Measurements from ENCODE around the gene MYADML2.
A peak's percentile ranks its signal among the peaks of the same experiment; 100 is the strongest.

MYADML2 gene

DNA sequence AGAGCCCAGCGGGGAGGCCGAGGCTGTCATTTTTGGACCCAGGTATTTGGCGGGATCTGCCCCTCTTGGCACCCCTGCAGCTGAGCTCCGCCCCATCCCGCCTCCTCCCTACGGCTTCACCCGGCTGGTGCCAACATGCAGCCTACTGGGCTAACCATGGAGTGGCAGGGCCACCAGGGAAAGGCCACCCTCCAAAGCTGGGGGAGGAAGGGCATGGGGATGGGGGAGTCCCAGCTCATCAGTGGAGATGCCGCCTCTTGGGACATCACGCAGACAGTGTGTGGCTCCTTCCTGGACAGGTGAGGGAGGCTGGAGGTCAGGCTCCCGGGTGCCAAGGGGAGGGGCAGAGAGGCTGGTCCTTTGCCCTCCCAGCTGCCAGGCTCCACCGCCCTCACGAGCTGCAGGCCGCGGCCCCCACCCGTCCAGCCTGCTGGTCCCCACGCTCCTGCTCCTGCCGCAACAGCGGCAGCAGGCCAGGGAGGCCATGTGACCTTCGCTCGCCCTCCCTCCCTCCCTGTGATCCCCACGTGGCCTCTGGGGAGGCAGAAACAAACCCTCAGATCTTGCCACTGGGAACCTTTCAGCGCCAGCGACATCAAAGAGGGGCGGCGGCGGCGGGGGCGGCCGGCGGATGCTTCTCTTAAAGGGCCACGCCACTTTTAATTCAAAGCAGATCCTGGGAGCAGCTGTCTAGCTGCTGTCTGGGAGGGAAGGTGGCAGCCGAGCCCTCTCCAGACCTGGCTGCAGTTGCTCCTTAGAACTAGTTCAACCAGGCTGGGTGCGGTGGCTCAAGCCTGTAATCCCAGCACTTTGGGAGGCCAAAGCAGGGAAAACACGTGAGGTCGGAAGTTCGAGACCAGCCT, 20.7 kb upstream of the MYADML2 start:
- peaks cover 33% of the 10 kb centered on the region for H3K4me1 Mint-ChIP-seq (ENCODE audit: low read depth)
- H3K27me3 Mint-ChIP-seq = peaks cover 37% of the 10 kb centered on the region
- peak overlapping the region; percentile 51 for H3K4me3 Mint-ChIP-seq
- peak overlapping the region; percentile 56 for H3K27ac Mint-ChIP-seq
- intact Hi-C loops (cut with micrococcal nuclease) = loop anchor here (10.0 kb wide), 1 partner anchor 187 kb away; no protein-coding TSS in a partner anchor
- H3K36me3 Mint-ChIP-seq (ENCODE audit: low read depth) = no peaks in the 10 kb centered on the region
- H3K9me3 Mint-ChIP-seq = no peaks in the 10 kb centered on the region

DNA sequence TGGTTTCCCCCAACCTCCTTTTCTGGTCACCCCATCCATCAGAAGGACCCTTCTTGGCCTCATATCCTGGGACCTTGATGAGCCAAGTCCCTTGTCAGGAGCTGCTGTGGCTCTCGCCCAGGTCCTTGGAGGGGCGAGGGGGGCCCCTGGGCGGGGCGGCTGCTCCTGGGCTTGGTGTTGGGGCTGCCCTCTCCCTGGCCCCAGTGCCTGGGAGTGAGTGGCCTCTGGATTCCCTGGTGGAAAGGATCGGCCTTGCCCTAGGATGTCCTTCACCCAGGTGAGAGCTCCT, 20.2 kb upstream of the MYADML2 start:
- Mint-ChIP-seq H3K36me3 (ENCODE audit: low read depth) (no peaks in the 10 kb centered on the region), H3K4me1 (ENCODE audit: low read depth) (peaks cover 33% of the 10 kb centered on the region), H3K9me3 (no peaks in the 10 kb centered on the region), H3K27me3 (peaks cover 43% of the 10 kb centered on the region), H3K27ac (peak overlapping the region; percentile 56), H3K4me3 (no peak overlapping the region)
- intact Hi-C loops (cut with micrococcal nuclease) = loop anchor here (10.0 kb wide), 1 partner anchor 188 kb away; no protein-coding TSS in a partner anchor

DNA sequence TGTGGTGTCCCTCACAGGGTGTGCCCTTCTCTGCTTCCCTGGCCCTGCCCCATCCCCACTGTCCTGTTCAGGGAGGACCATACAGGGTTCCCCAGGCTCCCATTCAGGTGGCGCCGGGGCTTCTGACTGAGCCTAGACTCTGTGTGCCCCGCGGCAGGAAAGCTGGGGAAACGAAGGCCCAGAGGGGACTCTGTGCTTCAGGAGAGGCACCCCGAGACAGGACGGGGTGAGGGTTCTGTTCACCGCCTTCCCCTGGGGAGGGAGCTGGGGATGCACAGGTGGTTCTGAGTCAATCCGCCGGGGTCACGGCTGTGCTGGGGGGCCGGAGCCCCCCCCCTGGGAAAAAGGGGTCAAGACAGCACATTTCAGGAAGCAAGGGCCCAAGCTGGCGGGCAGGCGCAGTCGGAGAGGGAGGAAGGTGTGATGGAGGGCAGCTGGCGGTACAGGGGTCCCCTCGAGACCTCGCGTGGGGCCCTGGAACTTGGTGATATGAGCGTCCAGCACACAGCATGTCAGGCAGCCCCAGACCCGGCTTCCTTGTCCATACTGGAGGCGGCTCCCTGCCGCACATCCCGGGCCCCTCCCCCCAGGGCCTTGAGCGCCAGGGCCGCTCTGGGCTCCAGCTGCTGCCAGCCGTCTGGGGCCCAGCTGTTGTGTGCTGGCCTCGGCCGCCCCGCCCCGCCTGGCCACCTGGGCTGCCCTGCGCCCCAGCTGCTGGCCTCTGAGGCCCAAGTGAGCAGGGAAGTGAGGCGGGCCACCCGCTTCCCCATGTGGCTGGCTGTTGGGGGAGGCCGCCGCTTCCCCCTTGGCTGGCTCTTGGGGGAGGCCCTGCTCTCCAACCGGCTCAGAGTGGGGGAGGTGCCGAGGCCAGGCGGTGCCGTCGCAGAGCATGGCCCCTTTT, 19.6 kb upstream of the MYADML2 start:
- Mint-ChIP-seq H3K4me1 (ENCODE audit: low read depth) (peaks cover 33% of the 10 kb centered on the region), H3K9me3 (no peaks in the 10 kb centered on the region), H3K4me3 (peak overlapping the region; percentile 32), H3K36me3 (ENCODE audit: low read depth) (no peaks in the 10 kb centered on the region), H3K27ac (peak overlapping the region; percentile 56), H3K27me3 (peaks cover 46% of the 10 kb centered on the region)
- intact Hi-C loops (cut with micrococcal nuclease) = loop anchor here (10.0 kb wide), 1 partner anchor 188 kb away; no protein-coding TSS in a partner anchor

DNA sequence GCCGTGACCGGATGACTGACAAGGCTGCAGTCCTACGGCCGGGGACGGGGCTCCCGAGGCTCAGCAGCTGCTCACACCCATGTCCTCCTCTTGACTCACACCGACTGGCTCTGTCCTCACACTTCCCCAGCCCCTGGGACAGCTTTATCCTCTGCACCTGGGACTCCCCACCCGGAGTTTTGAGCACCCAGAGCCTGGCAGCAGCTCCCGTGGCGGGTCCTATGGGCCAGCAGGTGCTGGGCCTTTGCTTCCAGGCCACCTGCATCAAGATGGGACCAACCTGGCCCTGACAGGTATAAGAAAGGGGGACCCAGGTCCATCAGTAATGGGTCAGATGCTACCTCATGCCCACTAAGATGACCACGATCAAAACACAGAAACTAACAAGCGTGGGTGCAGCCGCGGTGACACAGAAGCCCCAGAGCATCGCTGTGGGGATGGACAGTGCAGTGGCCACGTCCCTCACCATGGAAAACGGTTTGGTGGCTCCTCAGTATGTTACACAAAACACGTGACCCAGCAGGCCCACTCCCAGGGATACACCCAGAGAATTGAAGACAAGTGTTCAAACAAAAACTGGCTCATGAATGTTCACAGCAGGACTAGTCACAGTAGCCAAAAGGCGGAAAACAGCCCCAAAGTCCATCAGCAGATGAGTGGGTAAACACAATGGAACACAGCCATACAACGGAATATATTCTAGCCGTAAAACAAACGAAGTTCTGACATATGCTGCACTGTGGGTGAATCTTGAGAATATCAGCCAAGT, 17.2 kb upstream of the MYADML2 start:
- Mint-ChIP-seq H3K27me3 (peaks cover 52% of the 10 kb centered on the region), H3K27ac (no peak overlapping the region), H3K4me3 (no peak overlapping the region), H3K4me1 (ENCODE audit: low read depth) (peaks cover 33% of the 10 kb centered on the region), H3K9me3 (no peaks in the 10 kb centered on the region), H3K36me3 (ENCODE audit: low read depth) (no peaks in the 10 kb centered on the region)
- intact Hi-C loops (cut with micrococcal nuclease) = loop anchor here (10.0 kb wide), 1 partner anchor 191 kb away; no protein-coding TSS in a partner anchor

DNA sequence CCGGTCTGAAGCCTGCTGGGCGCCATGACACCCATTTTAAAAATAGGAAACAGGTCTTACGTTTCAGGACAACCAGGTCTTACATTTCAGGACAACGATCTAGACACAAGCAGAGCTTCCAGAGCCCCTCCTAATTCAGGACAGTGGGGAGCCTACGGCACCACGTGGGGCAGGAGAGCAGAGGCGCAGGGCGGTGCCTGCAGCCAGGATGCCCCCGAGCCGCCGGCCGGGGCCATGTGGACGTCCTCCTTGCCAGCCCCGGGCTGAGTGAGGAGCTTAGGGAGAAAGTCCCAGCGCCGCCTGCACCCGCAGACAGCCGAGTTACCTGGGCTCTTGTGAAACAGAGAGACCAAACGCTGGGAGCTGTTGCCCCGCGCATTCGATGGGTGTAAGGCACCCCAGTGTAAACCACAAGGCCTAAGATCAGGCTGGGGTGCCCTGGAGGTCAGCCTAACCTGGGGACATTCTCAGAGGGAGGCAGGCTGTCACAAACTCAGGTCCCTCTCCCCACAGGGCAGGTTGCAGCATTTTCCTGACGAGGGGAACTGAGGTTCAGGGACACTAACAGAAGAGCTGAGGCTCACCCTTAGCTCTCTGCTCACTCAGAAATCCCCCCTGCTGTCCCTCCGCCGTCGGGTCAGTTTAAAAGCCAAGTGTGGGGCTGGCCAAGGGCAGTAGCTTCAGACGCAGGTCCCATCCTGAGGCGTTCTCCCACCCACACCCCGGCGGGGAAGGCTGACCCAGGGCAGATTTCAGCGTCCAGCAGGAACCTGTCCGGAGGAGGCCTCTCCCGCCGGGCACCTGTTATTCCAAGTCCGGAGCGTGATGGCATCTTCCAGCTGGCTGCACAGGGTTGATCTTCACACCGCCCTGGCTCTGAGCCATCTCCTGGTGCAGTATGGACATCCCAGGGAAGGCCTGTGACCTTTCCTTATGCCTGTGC, 15.7 kb upstream of the MYADML2 start:
- no peaks in the 10 kb centered on the region for H3K36me3 Mint-ChIP-seq (ENCODE audit: low read depth)
- H3K27ac Mint-ChIP-seq = no peak overlapping the region
- no peaks in the 10 kb centered on the region for H3K9me3 Mint-ChIP-seq
- intact Hi-C loops (cut with micrococcal nuclease) = loop anchor here (10.0 kb wide), 1 partner anchor 192 kb away; no protein-coding TSS in a partner anchor
- H3K4me3 Mint-ChIP-seq = no peak overlapping the region
- H3K4me1 Mint-ChIP-seq (ENCODE audit: low read depth) = peaks cover 30% of the 10 kb centered on the region
- H3K27me3 Mint-ChIP-seq = peaks cover 67% of the 10 kb centered on the region

DNA sequence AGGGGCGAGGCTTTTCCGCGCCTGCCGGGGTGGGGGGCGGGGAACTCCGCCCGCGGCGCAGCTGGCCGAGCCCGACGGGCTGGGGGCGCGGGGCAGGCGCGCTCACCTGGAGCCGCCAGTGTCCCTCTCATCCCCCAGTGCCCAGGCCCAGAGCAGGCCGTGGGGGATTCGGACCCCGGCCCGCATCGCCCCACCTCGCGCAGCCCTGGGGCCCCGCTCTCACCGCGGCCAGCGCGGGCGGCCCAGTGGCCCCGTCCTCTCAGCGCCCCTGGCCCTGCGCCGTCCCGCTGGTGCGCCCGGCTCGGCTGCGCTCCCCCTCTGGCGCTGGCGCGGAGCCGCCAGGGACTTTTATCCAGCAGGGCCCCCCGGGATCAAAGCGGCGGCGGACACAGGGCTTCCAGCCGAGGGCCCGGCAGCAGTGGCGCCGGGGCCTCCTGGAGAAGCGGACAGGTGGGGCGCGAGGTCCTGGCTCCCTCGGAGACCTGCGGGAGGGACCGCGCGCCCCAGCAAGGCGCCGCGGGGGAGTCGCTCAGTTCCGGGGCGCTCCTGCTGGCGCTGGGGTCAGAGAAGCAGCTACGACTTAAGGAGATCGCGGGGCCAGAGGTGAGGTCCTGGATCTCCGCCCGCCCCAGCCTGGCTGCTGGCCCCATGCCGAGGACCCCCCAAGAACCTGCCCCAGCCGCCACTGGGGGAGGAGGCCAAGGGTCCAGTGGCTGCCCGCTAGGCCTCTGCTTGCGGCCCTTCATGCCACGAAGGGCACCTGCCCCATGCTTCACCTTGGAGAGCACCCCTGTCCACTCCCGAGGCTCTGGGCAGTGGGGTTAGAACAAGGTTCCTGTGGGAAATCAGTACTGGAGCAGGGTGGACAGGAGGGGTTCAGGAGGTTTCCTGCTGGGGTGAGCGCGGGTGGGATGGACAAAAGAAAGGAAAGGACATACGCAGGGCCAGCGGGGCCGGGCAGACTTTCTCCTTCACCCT, 14.8 kb upstream of the MYADML2 start:
- Mint-ChIP-seq H3K36me3 (ENCODE audit: low read depth) (no peaks in the 10 kb centered on the region), H3K27ac (no peak overlapping the region), H3K9me3 (no peaks in the 10 kb centered on the region), H3K27me3 (peaks cover 73% of the 10 kb centered on the region), H3K4me3 (no peak overlapping the region), H3K4me1 (ENCODE audit: low read depth) (peaks cover 21% of the 10 kb centered on the region)
- intact Hi-C loops (cut with micrococcal nuclease) = loop anchor here (10.0 kb wide), 1 partner anchor 193 kb away; no protein-coding TSS in a partner anchor

DNA sequence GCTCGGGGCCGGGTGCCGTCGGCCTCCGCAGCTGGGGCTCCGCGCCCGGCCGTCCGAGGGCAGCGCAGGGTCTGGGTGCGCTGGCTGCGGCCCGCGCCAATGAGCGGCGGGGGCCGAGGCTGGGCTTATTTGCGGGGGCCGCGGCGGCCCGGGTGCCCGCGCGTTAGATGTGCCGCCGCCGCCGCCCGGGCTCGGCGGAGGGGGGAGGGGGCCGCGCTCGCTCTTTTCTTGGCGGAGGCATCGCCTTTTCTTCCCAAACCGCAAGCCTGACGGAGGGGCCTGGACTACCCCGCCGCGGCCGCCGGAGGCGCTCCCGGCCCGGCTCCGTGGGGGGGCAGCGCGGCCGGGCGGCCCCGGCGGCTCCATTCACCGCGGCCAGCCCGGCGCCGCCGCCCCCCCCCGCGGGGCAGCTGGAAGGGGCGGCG, 14.1 kb upstream of the MYADML2 start, which contains the start of gene NOTUM:
NOTUM (minus strand) TSS at position 101 of the 425 bp plus-strand sequence. CDS start 278 bp downstream, outside the sequence.
- H3K4me1 Mint-ChIP-seq (ENCODE audit: low read depth) = peaks cover 14% of the 10 kb centered on the region
- H3K4me3 Mint-ChIP-seq = peak within 1 kb of the TSS; percentile 23

DNA sequence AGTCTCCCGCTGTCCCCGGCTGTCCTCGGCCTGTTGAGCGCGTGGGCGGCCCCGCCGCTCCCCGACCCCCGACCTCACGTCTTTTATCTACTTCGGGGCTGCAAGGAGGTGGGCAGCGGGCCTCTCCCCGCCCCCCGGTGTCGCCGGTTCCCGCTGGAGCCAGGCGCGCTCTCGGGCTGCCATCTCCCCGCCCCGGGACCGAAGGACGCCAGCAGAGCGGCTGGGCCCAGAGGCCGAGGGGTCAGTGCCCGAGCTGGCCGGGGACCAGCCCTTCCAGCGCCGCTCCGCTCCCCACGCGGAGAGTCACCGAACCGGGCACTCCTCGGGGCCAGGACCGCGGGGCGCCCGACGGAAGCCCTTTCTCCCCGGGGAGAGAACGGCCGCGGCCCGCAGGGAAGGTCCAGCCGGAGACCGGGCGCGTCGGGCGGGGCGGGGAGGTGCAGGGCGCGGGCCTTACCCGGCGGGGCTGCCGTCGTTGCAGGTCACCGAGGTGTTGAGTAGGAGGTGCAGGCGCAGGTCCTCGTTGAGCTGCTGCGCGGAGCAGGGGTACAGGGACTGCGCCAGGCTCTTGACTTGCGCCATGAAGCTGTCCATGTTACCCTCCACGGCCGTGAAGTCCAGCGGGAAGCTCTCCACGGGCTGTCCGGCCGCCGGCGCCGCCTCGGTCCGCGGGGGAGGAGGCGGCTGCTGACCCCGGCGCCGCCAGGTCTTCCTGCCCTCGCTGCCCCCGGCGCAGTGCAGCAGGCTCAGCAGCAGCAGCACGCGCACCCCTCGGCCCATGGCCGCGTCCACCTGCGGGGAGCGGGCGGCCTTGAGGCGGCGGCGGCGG, 13.3 kb upstream of the MYADML2 start:
- Mint-ChIP-seq H3K4me3 (peak overlapping the region; percentile 23), H3K4me1 (ENCODE audit: low read depth) (peaks cover 8% of the 10 kb centered on the region), H3K9me3 (no peaks in the 10 kb centered on the region), H3K27me3 (peaks cover 63% of the 10 kb centered on the region), H3K36me3 (ENCODE audit: low read depth) (no peaks in the 10 kb centered on the region), H3K27ac (no peak overlapping the region)
- intact Hi-C loops (cut with micrococcal nuclease) = loop anchor here (10.0 kb wide), 1 partner anchor 194 kb away; no protein-coding TSS in a partner anchor

More for the DNA sequence above, 14.1 kb upstream of the MYADML2 start, which contains the start of gene NOTUM:
- intact Hi-C loops (cut with micrococcal nuclease) = loop anchor here (10.0 kb wide), 1 partner anchor 194 kb away; no protein-coding TSS in a partner anchor
- Mint-ChIP-seq H3K36me3 (ENCODE audit: low read depth) (no peaks in the 10 kb centered on the region), H3K9me3 (no peaks in the 10 kb centered on the region), H3K27me3 (peaks cover 68% of the 10 kb centered on the region), H3K27ac (no peak within 1 kb of the TSS)

DNA sequence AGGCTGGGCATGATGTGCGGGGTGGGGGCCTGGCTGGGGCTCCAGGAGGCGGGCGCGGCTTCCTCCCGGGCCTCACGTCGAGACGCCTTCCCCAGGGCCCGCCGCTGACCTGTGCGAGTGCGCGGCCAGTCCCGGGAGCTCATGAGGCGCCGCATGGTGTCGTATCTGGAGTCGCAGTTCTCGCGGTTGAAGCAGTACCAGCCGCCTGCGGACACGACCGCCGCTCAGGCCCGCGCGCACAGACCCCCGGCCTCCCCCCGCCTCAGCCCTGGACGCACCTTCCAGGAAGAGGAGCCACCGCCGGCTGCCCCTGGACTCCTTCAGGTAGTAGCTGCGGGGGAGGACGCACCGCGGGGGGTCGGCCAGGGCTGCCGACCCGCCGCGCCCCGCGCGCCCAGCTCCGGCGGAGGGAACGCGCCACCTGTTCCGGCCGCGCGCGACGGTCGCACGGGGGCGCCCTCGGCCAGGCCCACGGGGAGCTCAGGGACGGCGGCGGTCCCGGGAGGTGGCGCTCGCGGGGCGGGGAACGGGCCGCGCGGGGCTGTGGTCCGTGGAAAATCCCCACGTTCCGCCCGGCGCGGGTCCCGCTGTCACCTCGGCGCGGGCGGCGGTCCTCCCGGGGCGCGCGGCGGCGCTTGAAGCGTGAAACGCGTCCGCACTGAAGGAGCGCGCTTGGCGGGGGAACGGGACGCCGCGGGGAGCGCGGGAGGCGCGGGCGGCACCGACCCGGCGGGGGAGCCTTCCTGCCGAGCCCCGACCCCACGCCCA, 12.5 kb upstream of the MYADML2 start:
- peaks cover 56% of the 10 kb centered on the region for H3K27me3 Mint-ChIP-seq

DNA sequence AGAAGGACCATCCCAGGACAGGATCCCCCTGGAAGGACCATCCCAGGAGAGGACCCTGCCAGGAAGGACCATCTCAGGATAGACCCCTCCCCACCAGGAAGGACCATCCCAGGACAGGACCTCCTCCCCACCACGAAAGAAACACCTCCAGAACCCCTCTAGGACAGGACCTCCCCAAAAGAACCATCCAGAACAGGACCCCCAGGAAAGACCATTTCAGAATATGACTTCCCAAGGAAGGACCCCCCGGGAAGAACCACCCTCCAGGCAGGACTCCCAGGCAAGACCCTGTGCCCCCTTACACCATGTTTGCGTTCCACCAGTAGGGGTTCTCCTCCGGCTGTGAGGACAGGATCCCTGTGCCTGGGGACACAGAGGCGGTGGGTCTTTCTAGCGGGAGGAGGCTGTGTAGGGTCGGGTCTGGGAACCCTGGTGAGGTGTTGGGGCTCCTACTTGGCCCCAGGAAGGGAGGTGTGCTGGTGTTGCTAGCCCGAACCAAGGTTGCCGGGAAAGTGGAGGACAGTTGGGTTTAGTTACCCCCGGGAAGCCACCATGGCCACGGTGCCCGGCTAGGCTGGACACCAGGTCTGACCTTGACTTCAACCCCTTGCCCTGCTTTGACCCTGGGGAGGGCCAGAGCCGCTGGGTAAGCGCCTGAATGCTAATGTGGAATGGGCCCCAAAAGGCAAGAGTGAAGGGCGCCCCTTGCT, 11.8 kb upstream of the MYADML2 start:
- Mint-ChIP-seq H3K36me3 (ENCODE audit: low read depth) (no peaks in the 10 kb centered on the region), H3K4me3 (peak overlapping the region; percentile 55), H3K4me1 (ENCODE audit: low read depth) (peaks cover 4% of the 10 kb centered on the region), H3K9me3 (no peaks in the 10 kb centered on the region), H3K27ac (no peak overlapping the region), H3K27me3 (peaks cover 48% of the 10 kb centered on the region)
- intact Hi-C loops (cut with micrococcal nuclease) = loop anchor here (1.0 kb wide), 1 partner anchor 63 kb away; no protein-coding TSS in a partner anchor

More for the DNA sequence above, 12.5 kb upstream of the MYADML2 start:
- intact Hi-C loops (cut with micrococcal nuclease) = loop anchor here (1.0 to 10.0 kb wide), 2 partner anchors 62 to 195 kb away; no protein-coding TSS in a partner anchor
- Mint-ChIP-seq H3K4me3 (peak overlapping the region; percentile 55), H3K9me3 (no peaks in the 10 kb centered on the region), H3K36me3 (ENCODE audit: low read depth) (no peaks in the 10 kb centered on the region), H3K4me1 (ENCODE audit: low read depth) (peaks cover 4% of the 10 kb centered on the region), H3K27ac (no peak overlapping the region)

All from dendritic cell treated with granulocyte-macrophage colony-stimulating factor and Interleukin-4, amounts not matched to agents 40 ng/mL and 50 ng/mL, for 4 days (primary cell).